Renal pelvis (tissue), 4 donors: ENCODE measurements around the gene GLRA3. TPM values are rescaled to one million over a fixed set of nuclear protein-coding genes. Genes with fewer than 3 reads are reported as not detected.
"Not testable (repeated sequence)": the region's sequence is repeated elsewhere in the genome, so short reads cannot be mapped to it uniquely, and the experiment has no call there.

Experiments used
- DNase-seq: peaks from one replicate; pipeline ENCODE4 v3.0.0-alpha.2; 2013
- polyA plus RNA-seq, 3 donors: library from polyadenylated mRNA; unstranded; fragments of 120-200 nt; gene quantifications; one replicate each; pipeline ENCODE4 v1.2.1, GENCODE V29; 2013; ENCODE audit not compliant: insufficient read length in 3 of 3

GLRA3 gene
- polyA plus RNA-seq, 3 donors: 0.03 to 0.09 (median 0.05) TPM

DNA sequence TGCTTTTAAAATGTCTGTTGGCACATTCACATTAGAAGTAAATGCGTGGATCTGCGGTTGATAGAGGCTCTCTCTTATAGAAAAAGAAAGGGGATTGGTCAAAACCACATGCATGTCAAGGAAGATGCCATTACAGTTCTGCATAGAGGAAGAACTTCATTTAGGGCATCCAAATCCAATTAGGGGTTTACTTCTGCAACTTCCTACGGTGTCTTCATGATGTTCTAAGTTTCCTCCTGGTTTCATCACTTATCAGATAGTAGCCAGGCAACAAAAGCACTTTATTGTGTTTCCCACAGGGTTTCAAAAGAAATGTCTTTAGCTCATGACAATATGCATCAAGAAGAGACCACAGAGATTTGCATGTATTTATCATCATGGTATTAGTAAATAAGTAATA is 170.8 kb downstream of the GLRA3 start:
- DNase-seq: no peak

DNA sequence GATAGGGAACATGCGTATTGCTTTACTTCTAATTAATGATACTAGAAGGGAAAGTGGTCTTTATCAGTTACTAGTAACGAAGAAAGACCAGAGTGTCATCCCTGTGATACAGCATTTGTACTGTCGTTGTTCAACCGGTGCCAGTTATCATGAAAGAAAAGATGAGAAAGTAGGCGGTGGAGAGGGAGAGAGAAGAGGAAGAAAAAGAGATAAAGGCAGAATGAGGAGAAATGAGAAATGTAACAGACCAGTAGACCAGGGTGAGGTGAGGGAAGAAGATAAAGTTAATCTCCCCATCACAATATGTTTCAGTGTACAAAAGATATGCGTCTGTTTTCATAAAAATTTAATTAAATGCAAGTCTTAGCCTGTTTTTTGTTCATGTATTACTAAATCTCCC is 171.6 kb downstream of the GLRA3 start:
- DNase-seq: no peak

DNA sequence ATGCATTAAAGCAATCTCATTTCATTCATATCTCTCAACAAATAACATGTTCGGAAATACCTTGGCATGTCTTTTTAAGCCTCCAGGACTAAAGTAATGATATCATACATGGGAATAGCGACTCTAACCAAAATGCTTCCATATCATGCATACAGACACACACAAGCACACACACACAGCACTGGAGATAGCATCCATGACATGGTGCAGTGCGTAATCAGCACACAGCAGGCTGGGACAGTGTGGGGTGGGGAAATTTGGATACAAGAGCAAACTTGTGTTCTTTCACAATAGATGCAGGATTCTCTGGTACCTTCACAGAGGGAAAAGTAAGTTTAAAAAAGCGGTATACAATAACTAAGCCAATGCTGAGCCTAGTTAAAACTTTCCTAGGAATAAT is 174.4 kb downstream of the GLRA3 start:
- DNase-seq: no peak

DNA sequence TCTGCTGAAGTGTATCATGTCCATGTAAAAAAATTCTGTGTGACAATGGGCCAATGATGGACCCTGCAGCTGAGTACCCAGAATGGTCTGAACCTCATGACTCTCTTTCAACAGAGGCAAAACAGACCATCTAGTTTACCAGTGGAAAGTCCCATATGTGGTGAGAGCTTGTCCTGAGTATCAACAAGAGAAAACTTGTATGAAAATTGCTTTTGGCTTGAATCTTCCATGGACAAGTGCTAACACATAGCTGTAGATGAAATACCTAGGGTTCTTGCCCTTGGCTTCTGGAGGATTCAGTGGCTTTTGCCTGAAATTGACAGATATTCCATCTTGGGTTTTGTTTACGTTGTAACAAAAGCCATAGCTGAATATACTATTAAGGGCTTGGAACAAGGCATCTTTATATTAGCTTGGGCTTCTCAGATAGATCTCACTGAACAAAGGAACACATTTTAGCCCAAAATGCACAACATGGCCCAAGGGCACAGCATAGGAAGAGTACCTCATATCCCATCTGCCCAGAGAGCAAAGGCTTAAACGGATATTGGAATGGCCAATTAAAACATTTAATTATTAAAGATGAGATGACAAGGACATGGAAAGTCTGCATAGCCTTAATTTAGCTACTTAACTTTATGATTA is 178.2 kb downstream of the GLRA3 start:
- no peak for DNase-seq

DNA sequence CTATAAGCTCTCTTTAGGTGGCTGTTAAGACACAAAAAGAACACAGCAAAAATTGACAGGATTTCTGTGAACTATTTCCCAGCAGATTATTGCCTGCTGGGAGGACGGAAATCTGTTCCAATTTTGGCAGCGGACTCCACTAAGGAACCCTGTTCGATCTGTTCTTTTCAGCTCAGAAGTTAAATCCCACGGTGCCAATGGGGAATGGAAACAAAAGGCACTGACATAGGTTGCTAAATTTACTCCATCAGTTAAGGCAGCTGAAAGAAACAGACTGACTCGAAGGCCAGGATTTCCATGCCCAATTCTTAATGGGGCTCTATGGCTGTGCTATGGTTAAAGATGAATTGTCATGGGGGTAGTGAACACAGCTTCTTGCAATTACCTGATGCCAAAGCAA is 180.2 kb downstream of the GLRA3 start:
- DNase-seq: no peak

DNA sequence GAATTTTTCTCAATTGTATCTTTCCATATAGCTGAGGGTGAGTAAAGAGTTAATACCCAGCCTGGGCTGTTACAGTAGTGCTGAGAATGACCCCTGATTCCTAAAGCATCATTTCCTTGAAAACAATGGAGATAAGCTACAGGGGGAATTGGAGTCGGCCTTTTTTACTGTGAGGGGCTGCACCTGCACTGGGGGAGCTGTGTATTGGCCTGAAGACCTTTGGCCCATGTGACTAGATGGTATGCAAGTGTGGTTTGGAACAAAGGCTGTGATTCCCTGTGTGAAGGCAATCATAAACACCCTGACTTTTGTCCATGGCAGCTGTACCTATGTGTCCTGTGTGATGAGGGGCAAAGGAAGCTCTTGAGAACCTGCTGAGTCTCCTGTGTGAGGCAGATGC is 182.7 kb downstream of the GLRA3 start:
- no peak for DNase-seq

DNA sequence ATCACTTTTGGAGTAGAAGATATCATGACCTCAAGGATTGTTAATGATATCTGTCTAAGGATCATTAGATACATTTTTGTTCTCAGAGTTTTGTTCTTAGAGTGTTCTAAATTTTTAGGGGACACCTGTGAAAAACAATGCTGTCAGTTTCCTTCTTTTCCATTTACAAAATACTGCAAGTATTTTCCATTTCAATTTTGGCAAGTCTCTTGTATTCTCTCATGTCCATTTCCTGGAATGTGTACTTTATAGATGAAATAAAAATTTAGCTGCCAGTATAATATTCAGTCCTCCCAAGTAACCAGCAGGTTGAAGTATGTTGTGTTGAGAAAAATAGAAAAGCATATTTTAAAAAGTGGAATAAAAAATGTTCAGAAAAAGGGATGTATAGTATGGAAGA is 188.9 kb downstream of the GLRA3 start:
- DNase-seq: no peak

DNA sequence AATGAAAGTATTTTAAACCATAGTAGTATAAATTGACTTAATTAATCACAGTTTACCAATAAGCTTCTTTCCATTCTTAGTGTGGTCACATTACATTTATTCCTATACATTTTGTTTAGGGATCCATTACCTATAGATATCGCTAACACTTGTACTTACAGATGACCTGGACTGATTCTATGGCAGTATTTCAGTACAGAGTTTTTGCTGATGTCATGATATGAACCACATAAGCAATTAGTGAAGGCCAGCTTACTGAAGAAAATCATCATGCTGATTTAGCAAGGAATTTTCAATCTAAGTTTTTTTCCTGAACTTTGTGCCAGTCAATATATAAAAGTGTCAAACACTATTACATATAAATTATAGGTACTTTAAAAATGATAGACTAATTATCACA is 193.3 kb downstream of the GLRA3 start:
- no peak for DNase-seq

DNA sequence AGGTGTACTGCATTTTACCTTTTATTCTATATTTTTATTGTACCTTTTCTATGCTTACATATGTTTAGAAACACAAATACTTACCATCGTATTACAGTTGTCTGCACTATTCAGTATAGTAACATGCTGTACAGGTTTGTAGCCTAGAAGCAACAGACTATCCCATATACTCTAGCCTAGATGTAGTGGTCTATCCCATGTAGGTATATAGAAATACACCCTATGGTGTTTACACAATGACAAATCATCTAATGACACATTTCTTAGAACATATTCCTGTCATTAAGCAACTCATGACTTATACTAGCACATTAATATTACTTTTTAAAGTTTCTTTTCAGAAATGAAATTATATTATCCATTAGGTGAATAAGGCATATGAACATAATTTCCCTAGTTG is 195.6 kb downstream of the GLRA3 start:
- DNase-seq: no peak

DNA sequence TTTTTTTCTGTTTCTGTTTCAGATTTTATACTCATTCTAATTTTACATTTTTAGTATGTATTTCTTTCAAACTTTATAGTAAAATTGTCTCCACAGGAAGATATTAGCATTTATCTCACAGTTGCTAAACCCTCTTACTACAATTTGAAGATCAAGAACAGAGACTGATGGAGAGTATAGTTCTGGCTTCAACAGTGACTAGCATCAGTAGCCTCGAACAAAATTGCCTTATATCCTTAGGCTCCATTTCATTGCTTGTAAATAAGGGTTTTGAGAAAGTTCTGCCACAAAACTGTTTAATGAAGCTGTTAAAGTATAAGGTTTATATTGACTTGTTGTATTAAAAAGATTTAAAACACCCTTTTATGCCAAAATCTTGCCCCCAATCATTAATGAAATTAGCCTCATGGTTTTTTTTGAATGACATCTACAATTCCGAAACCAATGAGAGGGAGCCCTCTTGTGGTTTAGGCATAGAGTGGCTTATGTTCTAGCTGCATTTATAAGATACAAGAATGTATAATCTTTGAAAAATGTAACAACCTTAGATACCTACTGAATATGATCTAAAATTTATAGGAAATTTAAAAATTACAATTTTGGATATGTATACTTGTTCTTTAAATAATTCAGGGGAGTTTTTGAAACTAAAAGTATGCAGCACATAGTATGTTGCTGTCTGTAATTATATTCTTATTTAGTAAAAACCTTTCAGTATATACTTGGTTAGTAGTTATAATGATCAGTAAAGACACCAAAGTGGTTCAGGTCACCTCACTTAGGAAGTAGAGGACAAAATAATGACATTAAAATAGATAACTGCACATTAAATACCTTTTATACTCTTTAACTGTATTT is 196.9 kb downstream of the GLRA3 start:
- DNase-seq: peak; percentile 42

DNA sequence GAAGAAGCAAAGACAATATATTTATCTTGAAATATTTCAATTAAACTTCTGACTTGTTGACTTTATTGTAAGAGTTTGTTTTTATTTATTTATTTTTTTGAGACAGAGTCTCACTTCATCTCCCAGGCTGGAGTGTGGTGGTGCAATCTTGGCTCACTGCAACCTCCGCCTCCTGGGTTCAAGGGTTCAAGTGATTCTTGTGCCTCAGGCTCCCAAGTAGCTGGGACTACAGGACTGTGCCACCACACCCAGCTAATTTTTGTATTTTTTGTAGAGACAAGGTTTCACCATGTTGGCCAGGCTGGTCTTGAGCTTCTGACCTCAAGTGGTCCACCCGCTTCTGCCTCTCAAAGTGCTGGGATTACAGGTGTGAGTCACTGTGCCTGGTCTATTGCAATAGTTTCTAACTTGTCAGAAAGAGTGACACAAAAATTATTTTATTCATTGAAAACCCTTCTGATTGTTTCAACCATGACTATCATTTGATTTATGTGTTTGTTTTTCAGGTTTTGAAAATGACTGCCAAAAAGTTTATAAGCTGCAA is 199.1 kb downstream of the GLRA3 start:
- not testable (repeated sequence) for DNase-seq

DNA sequence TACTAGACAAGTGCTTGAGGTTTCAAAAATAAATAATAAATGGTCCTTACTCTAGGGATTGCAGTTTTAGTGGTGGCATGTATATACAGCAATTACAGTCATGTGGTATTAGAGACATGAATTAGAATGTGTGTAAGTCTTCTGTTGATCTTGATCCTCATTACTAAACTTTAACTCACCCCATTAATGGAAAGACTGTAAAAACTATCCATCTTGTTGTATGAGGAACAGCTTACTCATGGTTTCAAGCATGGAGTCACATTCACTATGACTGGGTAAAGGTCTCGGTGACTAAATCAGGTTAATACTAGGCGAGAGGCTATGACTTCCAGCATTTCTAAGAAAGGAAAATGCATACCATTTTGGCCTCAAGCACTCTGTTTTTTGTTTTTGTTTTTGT is 199.8 kb downstream of the GLRA3 start:
- DNase-seq: no peak

DNA sequence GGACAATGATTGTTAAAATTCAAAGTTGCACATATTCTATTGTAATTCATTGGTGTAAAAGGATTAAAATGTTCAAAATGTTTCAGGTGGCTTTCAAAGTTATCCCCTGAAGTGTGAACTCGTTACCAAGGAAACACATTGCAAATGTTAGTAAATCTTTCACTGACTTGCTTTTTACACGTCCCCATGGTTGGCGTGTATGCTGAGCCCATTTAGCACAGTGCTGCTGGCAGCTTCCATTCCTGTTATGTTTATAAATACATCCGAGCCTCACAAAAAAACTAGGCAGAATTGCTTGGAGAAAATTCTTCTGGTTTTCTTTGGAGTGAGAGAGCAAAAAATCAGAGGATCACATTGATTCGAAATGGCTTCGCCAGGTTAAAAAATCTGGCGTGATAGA is 200.9 kb downstream of the GLRA3 start:
- no peak for DNase-seq

DNA sequence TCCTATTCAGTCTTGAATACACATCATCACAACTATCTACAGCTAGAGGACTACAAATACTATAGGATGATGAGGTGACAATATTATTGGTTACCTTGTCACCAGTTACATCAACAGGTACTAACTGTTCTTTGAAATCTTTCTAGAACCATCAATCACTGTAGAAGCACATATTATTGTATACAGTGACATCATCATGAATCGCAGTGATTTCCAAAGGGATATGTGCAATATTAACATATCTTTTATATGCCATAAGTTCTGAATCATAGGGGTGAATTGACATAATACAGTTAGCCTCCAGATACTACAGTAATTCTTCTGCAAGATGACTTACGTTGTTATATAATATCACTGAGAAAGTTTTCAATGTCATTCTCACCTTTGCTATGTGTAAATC is 201.6 kb downstream of the GLRA3 start:
- no peak for DNase-seq

DNA sequence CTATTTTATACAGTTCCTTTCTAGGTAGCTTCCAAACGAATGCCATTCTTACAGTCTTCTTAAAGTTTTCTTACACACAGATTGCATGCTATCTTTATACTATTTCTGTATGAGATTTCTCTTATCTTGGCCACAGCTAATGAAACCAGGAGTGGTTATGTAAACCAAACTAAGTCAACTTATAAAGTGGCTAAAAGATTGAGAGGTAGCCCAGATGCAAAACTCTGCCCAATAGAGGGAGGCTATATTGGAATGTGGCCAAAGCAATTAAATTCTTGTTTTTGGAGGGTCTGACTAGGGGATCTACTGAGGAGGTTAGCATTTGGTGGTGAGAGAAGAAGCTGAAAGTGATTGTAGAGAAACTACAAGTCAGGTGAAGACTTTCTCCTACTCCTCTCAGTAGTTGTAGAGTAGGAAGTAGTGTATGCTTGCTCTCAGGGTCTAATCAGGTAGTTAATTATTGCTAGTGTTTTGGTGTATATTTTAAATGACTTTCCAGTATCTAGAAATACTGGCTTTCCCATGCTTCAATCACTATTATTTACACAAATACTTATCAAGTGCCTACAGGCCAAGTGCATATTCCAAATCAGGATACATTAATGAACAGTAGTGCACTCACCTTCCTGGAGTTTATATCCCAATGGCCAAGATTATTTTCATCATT is 202.6 kb downstream of the GLRA3 start:
- no peak for DNase-seq

DNA sequence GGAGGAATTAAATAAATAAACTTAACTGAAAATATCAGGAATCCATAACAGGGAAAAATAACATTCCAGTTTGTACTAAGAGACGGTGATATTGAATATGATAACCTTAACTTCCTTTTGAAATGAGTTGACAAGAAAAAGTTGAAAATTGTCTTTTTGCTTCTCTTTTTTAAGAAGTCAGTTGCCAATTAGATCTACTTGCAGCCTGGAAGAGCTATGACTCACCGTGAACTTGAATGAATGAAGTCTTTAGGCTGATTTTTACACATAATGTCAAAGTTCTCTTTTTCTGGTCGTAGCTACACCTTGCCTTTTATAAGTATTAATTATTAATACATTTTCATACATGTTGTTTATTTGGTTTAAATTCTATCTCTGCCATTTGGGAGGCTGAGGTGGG is 212.4 kb downstream of the GLRA3 start:
- DNase-seq: no peak

DNA sequence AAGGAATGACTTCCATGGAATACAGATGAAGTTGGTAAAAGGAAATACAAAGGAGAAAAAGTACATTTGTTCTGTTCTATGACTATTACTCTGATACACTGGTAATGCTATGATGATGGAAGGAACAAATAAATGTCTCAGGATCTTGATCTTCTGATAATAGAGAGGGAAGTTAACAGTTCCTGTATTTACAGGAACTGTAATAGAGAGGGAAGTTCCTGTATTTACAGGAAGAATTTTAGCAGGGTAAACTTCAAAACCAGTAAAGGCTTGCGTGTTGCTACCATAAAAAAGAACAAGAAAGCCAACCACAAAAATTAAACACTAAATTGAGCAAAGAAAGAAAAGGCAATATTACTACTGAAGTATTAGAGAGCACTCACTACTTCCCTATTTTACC is 215.1 kb downstream of the GLRA3 start:
- DNase-seq: no peak

DNA sequence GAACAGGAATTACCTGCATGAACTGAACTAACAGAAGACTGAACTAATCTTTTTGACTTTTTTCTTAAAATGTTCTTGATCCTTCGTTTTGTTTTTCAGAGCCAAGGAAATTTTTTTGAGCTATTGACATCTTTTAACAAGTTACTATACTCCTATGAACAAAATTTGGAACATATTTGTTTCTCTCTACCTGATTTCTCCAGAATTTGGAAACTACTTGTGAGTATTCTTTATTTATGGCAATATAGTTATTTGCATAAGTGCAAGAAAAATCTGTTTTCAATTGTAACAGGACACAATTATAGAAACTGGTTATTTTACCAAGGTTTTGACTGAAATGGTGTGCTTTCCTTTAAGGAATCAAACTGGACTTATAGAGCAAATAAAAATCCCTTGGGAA is 217.3 kb downstream of the GLRA3 start:
- DNase-seq: no peak

DNA sequence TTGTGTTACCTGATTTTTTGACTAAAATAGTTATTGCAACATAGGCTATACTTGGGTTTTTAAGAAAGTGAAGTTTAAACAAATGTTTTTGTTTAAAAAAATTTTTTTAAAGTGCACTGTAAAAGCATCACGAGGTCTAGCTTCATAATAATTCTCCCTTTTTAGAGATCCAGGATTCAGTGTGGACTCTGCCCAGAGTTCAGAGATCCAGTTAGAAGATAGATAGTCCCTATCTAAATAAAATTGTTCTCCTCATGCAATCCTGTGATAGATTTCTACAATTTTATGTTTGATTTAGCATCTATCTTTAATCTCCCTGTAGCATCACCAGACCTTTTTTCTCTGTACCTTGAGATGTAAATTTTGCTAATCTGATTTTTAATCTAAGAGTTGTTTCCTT is 221.3 kb downstream of the GLRA3 start:
- no peak for DNase-seq

DNA sequence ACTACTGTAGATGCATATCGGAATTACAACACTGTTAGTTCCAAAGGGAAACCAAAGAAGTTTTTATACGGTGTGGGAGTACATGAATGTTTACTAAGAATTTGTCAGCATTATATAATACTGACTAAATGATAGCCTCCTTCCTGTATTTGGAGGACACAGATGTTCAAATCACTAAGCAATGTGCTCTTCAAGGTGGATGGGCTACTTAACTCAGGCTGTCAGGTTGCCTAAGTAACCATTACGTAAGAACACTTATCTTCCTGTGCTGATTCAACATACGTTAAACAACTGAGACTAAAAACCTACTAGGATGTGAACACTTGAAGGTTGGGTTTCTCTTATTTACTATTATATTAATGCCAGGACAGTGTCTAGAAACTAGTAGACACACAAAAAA is 224.8 kb downstream of the GLRA3 start:
- DNase-seq: no peak

DNA sequence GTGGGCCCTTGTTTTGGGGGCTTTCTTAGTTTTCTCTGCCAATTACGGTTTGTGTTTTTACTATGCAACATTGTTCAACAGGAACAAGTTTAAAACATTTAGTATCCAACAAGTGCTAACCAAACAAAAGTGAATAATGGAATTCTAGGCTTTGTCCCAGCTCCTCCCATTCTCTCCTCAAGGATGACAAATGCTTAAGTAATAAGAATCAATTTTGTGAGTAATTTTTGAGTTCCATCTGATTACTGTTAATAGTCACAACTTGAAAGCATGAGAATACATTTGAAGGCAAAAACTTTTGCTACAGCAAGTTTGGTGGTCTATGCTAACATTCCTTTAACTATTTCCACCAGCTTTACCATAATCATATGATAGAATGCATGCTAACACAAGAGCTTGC is 228.7 kb downstream of the GLRA3 start:
- DNase-seq: no peak

DNA sequence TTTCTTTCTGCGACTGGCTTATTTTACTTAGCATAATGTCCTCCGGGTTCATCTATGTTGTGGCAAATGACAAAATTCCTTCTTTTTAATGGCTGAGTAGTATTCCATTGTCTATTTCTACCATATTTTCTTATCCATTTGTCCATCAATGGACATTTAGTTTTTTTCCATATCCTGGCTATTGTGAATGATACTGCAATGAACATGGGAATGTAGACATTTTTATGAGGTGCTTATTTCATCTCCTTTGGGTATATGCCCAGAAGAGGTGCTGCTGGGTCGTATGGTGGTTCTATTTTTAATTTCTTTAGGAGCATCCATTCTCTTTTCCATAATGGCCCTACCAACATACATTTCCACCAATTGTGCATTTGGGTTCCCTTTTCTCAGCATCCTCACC is 230.2 kb downstream of the GLRA3 start:
- no peak for DNase-seq

DNA sequence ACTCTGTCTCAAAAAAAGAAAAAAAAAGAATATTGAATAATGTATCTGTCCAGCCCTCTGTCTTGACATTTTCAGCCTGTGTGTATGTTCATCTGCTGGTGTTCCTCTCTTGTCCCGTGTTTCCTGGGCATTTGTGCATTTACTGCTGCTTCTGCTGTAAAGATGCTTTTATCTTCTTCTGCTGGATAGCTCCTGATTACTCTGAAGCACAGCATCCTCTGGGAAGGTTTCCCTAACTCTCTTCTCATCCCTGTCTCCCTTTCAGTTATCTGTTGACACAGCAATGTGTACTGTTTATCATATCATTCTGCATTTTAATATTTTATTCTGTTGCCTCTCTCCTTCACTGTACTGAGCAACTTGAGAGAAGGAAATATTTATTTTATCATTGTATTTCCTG is 232.5 kb downstream of the GLRA3 start:
- no peak for DNase-seq
